Measurements from ENCODE around the gene PARD3. TPM values are rescaled to one million over a fixed set of nuclear protein-coding genes. Genes with fewer than 3 reads are reported as not detected.

Gene PARD3
- total and polyA plus RNA-seq, 7 donors: 20.2 to 84.4 (median 53.4) TPM

- H3K4me1 ChIP-seq: peaks cover 31% of the 10 kb centered on the region
- DNase-seq: no peak
- ATAC-seq: no peak
- no peak for TF ChIP-seq CTCF (IDR thresholded peaks at IDR 0.05)
- intact Hi-C loops (cut with DNase I): no loop called here
- H3K27ac ChIP-seq: no peak overlapping the region
- H3K4me3 ChIP-seq: no peak overlapping the region
- H3K9me3 ChIP-seq: no peaks in the 10 kb centered on the region
- 84 to 94% (median 94%) methylated on average over 4 of the region's 4 CpGs for WGBS, 3 donors
- H3K36me3 ChIP-seq (ENCODE audit: insufficient read depth in 1 of 2, low read depth in 1 of 2): no peaks in the 10 kb centered on the region
- H3K27me3 ChIP-seq (ENCODE audit: insufficient read depth in 3 of 3, low read length in 2 of 3): no peaks in the 10 kb centered on the region
These were observed 66.3 kb downstream of the PARD3 start for GRCh38 chr10:34748767-34749166.

- no peak overlapping the region for H3K4me3 ChIP-seq
- ATAC-seq: no peak
- H3K27ac ChIP-seq: no peak overlapping the region
- TF ChIP-seq CTCF (IDR thresholded peaks at IDR 0.05): no peak
- WGBS, 3 donors: 91 to 96% (median 95%) methylated on average over 6 of the region's 6 CpGs
- DNase-seq: no peak
- H3K27me3 ChIP-seq (ENCODE audit: insufficient read depth in 3 of 3, low read length in 2 of 3): no peaks in the 10 kb centered on the region
- H3K4me1 ChIP-seq: peaks cover 31% of the 10 kb centered on the region
- H3K9me3 ChIP-seq: no peaks in the 10 kb centered on the region
- intact Hi-C loops (cut with DNase I): no loop called here
- no peaks in the 10 kb centered on the region for H3K36me3 ChIP-seq (ENCODE audit: insufficient read depth in 1 of 2, low read depth in 1 of 2)
These were observed 66.7 kb downstream of the PARD3 start for GRCh38 chr10:34748357-34748756.

GRCh38 chr10:34746094-34746493 is 69.0 kb downstream of the PARD3 start:
- no peaks in the 10 kb centered on the region for H3K27me3 ChIP-seq (ENCODE audit: insufficient read depth in 3 of 3, low read length in 2 of 3)
- H3K4me3 ChIP-seq: no peak overlapping the region
- DNase-seq (no peak), ATAC-seq (peak in 2 of 4 donors; percentile 20 to 22)
- intact Hi-C loops (cut with DNase I): no loop called here
- H3K4me1 ChIP-seq: peaks cover 33% of the 10 kb centered on the region
- H3K9me3 ChIP-seq: no peaks in the 10 kb centered on the region
- no peaks in the 10 kb centered on the region for H3K36me3 ChIP-seq (ENCODE audit: insufficient read depth in 1 of 2, low read depth in 1 of 2)
- TF ChIP-seq CTCF (IDR thresholded peaks at IDR 0.05): no peak
- whole genome bisulfite sequencing, 3 donors: 67 to 88% (median 69%) methylated on average over 4 of the region's 4 CpGs
- no peak overlapping the region for H3K27ac ChIP-seq

GRCh38 chr10:34745244-34745643 is 69.9 kb downstream of the PARD3 start:
- intact Hi-C loops (cut with DNase I): no loop called here
- H3K27ac ChIP-seq: no peak overlapping the region
- ATAC-seq: no peak

More at GRCh38 chr10:34745244-34745643, 69.9 kb downstream of the PARD3 start:
- Histone ChIP-seq H3K9me3 (no peaks in the 10 kb centered on the region), H3K4me1 (peaks cover 42% of the 10 kb centered on the region), H3K4me3 (no peak overlapping the region), H3K27me3 (ENCODE audit: insufficient read depth in 3 of 3, low read length in 2 of 3) (no peaks in the 10 kb centered on the region), H3K36me3 (ENCODE audit: insufficient read depth in 1 of 2, low read depth in 1 of 2) (no peaks in the 10 kb centered on the region)
- no peak for TF ChIP-seq CTCF (IDR thresholded peaks at IDR 0.05)
- 94 to 99% (median 95%) methylated on average over 4 of the region's 4 CpGs for WGBS, 3 donors
- DNase-seq: no peak
